ENCODE results near the gene HNRNPAB.

DNA sequence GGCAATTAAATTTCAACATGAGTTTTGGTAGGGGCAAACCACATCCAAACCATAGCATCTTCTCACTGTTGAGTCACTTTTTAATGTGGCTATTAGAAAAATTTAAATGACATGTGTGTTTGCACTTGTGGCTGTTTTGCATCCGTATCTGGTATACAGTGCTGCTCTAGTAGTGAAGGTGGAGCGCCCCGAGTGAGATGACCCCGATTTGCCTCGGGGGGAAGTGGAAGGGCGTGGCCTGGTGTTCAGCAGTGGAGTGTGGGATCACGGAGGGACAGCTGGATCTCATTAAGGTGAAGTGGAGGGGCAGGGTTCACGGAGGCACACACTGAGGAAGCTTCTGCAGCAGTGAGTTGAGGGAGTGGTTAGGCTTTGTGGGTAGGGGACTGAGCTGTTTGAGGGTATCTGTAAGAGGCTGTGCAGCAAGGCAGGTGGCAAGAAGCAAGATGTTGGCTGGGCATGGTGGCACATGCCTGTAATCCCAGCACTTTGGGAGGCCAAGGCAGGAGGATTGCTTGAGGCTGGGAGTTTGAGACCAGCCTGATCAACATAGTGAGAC, 11.0 kb upstream of the HNRNPAB start:
- TF ChIP-seq YY1 (IDR thresholded peaks at IDR 0.05; ENCODE audit: low read depth), result no peak
- TF ChIP-seq CREB1 (IDR thresholded peaks at IDR 0.05; ENCODE audit: low read depth), result no peak
- no peak for TF ChIP-seq CEBPB (IDR thresholded peaks at IDR 0.05)
- TF ChIP-seq RAD21 (IDR thresholded peaks at IDR 0.05; ENCODE audit: low read depth), result no peak
- TF ChIP-seq REST (IDR thresholded peaks at IDR 0.05; ENCODE audit: low read depth), result no peak
- TF ChIP-seq TAF1 (IDR thresholded peaks at IDR 0.05; ENCODE audit: low read depth), result no peak
- TF ChIP-seq MAX (IDR thresholded peaks at IDR 0.05), result no peak
- no peak for TF ChIP-seq ZBTB7A (IDR thresholded peaks at IDR 0.05; ENCODE audit: low read depth)
- TF ChIP-seq EP300 (IDR thresholded peaks at IDR 0.05; ENCODE audit: borderline replicate concordance), result no peak
- no peak for TF ChIP-seq FOXM1 (IDR thresholded peaks at IDR 0.05; ENCODE audit: borderline replicate concordance, low read depth)
- TF ChIP-seq NFIC (IDR thresholded peaks at IDR 0.05), result no peak
- no peak for TF ChIP-seq EGR1 (IDR thresholded peaks at IDR 0.05)
- no peak for TF ChIP-seq TEAD4 (IDR thresholded peaks at IDR 0.05)
- TF ChIP-seq TCF12 (IDR thresholded peaks at IDR 0.05; ENCODE audit: low read depth), result no peak

All from Ishikawa (cell line).